HG03066 (cell line): ENCODE data around the gene AZU1.
"Not testable (repeated sequence)": the region's sequence is repeated elsewhere in the genome, so short reads cannot be mapped to it uniquely, and the experiment has no call there.

Experiments
- ATAC-seq: cut with Tn5 transposase; IDR thresholded peaks from one replicate; pipeline ENCODE4 v1.9.1; 2021; ENCODE audit warnings: low read depth; ENCODE audit not compliant: unreplicated experiment

AZU1 gene

DNA sequence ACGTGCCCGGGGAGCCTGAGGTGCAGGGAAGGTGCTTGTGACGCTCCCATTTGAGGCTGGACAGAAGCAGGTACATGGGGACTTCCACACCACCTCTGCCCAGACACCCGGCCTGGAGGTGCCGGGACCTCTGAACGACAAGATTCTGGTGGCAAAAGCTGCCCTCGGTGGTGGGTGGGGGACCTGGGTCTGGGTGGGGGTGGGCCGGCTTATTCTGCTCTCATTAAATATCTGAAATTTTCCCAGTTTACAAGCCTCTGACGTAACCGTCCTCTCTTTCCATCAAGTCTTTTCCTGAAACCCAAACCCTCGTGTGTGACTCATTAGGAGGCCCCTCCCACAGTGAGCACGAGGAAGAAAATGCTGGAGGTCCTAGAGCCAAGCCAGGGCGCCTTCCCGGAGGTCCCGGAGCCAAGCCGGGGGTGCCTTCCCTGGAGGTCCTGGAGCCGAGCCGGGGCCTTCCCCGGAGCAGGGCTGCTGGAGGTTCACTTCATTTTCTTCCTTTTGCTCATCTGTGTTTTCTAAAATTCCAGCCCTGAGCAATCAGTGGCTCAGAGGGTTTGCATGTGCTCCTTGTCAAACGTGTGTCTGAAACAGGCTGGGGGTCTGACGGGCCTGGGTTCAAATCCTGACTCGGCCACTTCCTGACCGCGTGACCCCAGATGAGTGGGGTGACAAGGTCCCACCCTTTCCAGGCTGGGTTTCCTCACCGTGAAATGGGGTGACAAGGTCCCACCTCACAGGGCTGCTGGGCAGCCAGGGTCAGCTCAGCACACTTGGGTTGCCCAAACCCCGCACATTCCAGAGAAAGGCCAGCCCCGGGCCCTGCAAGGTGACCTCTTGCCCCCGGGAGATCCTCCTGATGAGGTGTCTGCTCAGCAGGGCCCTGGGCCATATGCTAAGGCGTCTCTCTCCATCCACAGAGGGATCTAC is 41.9 kb downstream of the AZU1 start:
- ATAC-seq = no peak

DNA sequence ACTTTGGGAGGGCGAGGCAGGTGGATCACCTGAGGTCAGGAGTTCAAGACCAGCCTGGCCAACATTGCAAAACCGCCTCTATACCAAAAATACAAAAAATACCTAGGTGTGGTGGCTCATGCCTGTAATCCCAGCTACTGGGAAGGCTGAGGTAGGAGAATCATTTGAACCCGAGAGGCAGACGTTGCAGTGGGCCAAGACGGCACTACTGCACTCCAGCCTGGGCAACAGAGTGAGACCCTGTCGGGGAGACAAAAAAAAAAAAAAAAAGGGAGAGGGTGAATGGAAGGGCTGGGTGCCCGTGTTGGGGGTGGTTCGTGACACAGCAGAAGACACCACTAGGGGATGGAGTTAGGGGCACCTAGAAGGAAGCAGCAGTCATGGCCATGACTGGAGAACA is 42.7 kb downstream of the AZU1 start:
- ATAC-seq = no peak

DNA sequence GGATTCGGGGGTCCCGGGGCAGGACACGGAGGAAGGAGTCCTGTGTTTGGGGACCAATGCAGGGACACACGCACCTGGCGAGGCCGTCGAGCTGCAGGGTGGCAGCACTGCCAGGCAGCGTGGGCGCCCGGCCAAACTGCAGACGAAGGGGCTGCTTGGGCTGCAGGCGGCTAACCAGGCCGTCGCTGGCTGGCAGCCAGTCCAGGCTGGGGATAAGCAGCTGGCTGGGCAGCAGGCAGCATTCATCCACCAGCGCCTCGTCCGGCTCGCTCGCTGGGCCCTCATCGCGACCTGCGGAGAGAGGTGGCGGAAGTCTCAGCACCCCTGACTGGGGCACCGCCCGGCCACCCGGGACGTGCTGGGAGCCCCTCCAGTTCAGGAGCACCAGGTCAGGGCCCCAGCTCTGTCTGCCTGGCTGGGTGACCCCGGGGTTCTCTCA is 43.3 kb downstream of the AZU1 start:
- ATAC-seq = no peak

DNA sequence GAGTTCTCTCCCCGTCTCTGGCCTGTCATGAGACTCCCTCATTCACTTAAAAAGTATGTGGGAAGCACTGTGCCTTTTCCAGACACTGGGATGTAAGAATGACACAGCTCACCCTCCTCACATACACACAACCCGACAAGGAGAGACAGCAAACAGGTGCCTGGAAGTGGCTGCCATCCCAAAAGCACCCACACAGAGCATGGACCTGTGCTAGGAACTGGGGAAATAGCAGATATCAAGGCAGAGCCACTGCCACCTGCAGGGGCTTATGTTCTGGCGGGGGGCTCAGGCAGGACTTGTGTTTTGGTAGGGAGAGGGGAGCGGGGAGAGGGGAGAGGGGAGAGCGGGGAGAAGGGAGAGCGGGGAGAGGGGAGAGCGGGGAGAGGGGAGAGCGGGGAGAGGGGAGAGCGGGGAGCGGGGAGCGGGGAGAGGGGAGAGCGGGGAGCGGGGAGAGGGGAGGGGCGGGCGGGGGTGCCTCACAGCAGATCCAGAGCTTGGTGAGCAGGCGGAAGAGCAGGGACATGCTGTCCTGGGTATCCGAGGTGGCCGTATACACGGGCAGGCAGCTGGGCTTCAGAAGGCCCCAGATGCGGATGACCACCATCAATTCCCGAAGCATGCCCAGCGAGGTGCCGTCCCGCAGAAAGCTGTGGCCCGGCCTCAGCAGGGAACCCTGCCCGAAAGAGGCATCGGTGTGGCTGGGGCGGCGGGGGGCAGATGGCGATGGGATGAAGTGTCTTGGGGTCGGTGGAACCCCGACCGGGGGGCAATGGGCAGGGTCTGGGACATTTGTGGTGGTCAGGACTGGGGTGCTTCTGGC is 44.0 kb downstream of the AZU1 start:
- ATAC-seq = no peak

DNA sequence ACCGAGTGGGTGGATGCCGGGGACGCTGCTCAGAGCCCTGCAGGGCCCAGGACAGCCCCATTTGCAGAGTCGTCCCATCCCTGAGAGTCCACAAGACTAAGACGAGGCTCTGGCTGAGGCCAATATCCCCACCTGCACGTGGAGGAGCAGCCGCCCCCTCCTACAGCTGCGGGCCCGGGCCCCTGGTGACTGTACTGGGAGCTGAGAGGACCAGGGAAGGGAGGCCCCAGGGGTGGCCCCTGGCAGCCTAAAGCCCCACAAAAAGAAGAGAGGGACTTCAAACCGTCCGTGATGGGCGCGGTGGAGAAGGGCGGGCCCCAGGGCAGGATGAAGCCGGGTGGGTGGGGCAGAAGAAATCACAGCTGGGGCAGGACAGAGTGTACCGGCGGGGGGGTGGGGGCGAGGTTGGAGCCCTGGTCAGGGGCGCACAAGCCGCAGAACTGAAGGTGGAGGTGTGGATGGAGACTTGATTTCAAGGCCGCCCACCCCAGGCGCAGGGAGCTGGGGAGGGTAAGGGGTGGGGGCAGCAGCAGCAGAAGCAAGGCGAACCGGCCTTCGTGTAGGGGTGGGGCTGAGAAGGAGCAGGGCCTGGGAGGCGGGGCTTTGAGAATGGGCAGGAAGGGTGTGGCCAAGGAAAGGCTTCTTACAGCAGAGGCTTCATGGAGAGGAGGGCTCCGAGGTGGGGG is 44.8 kb downstream of the AZU1 start:
- no peak for ATAC-seq

DNA sequence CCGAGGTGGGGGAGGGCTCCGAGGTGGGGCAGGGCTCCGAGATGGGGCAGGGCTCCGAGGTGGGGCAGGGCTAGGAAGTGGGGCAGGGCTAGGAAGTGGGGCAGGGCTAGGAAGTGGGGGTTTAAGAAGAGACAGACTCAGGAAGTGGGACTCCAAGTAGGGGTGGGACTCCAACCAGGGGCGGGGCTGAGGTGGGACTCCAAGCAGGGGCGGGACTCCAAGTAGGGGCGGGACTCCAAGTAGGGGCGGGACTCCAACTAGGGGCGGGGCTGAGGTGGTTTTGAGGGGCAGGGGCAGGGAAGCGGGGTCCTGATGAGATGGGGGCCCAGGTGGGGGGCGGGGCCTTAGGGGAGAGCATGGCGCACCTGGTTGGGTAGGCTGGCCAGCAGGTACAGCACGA is 45.4 kb downstream of the AZU1 start:
- ATAC-seq = no peak

DNA sequence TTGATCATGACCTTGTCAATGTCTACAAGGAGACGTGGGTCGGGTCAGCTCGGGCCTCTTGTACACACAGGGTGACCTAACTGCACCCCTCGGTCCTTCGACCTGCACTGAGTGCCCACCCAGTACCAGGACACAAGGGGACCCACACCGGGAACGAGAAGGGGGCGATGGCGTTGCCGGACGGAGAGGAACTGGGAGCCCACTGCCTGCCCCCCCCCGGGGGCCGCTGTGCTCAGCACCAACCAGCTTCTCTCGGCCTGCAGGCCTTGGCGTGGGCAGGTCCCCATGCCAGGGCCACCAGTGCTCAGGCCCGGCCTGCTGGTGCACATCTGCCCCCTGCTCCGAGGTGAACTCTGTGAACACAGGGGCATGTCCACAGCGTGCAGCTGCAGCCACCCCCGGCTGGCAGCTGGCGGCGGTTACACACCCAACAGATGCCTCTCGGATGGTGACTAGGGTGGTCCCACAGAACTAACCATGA is 46.0 kb downstream of the AZU1 start:
- ATAC-seq = no peak

DNA sequence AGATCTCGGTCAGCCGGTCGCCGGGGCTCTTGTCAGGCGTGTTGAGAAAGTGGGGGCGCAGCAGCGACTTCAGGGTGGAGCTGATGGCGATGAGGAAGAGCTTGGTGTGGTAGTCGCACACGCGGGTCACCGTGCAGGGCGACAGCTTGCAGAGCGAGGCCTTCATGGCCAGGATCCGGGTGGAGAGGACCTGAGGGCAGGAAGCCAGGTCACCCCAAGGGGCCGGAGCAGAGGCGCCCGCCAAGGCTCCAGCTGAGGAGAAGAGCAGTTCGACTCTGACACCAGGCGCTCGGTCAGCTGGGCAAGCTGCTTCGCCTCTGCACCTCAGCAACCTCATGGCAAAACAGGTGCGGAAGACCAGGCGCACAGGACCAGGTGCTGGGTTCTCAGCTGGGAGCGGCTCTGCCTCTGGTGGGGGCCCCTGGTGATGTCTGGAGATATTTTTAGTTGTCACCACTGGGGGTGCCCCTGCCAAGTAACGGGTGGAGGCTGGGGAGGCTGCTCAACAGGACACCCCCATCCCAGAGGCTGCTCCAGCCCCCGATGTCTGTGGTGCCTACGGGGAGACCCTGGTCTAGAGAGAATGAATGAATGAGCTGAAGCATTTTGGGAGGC is 47.7 kb downstream of the AZU1 start:
- ATAC-seq = no peak

DNA sequence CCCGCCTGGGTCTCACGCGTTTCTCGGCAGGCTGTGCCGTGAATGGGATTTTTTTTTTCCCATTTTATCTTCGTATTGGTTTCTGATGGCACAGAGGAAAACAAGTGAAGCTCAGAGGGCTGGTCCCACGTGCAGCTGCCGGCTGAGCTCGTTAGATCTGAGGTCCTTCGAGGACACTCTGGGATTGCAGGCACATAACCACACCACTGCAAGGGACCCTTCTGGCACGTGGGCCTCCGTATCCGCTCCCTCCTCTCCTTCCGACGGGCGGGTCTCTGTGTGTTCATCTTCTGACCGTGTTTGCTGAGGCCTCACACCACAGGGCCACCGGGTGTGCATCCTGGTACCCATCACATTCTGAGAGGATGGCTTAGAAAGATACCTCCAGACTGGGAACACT is 48.5 kb downstream of the AZU1 start:
- ATAC-seq = no peak

DNA sequence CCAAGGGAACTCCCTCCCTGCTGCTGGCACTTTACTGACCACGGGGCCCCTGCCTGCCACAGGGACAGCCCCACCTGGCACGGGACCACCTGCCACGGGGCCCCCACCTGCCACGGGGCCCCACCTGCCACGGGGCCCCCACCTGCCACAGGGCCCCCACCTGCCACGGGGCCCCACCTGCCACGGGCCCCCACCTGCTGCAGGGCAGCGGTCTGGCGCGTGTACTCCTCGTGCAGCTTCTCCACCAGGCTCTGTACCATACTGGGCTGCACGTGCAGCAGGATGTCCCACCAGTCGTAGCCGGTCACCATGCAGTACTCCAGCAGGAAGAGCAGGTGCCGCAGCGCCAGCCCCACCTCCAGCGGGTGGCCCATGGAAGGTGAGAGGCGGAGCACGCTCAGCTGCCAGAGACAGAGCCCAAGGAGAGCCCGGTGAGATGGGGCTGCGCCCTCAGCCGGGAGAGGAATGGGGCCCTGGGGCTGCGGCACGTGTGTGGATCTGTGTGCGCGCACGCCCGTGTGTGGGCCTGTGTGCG is 49.2 kb downstream of the AZU1 start:
- no peak for ATAC-seq

DNA sequence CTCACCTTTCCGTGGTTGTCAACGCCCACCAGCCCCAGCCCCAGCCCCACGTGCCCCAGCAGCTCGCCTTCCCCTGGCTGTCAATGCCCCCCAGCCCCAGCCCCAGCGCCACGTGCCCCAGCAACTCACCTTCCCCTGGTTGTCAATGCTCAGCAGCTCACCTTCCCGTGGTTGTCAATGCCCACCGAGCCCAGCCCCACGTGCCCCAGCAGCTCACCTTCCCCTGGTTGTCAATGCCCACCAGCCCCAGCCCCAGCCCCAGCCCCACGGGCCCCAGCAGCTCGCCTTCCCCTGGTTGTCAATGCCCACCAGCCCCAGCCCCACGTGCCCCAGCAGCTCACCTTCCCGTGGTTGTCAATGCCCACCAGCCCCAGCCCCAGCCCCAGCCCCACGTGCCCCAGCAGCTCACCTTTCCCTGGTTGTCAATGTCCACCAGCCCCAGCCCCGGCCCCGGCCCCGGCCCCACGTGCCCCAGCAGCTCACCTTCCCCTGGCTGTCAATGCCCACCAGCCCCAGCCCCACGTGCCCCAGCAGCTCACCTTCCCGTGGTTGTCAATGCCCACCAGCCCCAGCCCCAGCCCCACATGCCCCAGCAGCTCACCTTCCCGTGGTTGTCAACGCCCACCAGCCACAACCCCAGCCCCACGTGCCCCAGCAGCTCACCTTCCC is 50.5 kb downstream of the AZU1 start:
- not testable (repeated sequence) for ATAC-seq

DNA sequence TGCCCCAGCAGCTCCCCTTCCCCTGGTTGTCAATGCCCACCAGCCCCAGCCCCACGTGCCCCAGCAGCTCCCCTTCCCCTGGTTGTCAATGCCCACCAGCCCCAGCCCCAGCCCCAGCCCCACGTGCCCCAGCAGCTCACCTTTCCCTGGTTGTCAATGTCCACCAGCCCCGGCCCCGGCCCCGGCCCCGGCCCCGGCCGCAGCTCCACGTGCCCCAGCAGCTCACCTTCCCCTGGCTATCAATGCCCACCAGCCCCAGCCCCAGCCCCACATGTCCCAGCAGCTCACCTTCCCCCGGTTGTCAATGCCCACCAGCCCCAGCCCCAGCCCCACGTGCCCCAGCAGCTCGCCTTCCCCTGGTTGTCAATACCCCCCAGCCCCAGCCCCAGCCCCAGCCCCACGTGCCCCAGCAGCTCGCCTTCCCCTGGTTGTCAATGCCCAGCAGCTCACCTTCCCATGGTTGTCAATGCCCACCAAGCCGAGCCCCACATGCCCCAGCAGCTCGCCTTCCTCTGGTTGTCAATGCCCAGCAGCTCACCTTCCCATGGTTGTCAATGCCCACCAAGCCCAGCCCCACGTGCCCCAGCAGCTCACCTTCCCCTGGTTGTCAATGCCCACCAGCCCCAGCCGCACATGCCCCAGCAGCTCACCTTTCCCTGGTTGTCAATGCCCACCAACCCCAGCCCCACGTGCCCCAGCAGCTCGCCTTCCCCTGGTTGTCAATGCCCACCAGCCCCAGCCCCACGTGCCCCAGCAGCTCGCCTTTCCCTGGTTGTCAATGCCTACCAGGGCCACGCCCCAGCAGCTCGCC is 51.3 kb downstream of the AZU1 start:
- not testable (repeated sequence) for ATAC-seq

DNA sequence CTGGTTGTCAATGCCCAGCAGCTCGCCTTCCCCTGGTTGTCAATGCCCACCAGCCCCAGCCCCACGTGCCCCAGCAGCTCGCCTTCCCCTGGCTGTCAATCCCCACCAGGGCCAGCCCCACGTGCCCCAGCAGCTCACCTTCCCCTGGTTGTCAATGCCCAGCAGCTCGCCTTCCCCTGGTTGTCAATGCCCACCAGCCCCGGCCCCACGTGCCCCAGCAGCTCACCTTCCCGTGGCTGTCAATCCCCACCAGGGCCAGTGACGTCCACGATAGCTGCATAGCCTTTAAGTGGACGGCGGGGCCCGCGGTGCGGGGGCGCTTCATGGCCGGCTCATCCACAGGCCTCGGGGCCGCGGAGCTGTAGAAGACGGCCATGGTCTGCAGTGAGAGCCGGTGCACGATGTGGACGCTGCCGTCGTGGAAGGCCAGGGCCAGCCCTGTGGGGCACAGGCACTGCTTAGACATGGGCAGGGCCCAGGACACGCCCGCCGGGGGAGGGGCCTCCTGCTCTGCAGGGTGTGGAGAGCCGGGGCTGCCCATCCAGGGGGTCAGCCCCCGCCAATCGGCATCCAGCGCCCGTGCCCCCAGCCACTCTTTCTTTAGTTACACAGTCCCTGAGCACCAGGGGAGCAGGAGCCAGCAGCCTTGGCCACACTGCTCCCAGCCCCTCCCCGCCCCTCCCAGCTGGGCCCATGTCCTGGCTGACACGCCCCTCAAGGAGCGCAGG is 52.2 kb downstream of the AZU1 start:
- ATAC-seq = no peak
